MM.1S (cell line): Measurements from ENCODE around the gene OLFML2B.

Source experiments
- CTCF ChIP-seq: fragments of 300-600 bp; sonication (generic); IDR thresholded peaks from 2 replicates; pipeline ENCODE4 v1.5.1; 2016; ENCODE audit warnings: antibody characterized with exemption, low read length, mixed read lengths
- EZH2 ChIP-seq: fragments of 300-600 bp; sonication (generic); optimal IDR thresholded peaks from 2 replicates; pipeline ENCODE3; 2017; ENCODE audit warnings: low read depth, mild to moderate bottlenecking, antibody characterized with exemption, low read length, mixed read lengths

GRCh38 chr1:161985301-161985822 lies 38.3 kb downstream of the OLFML2B start:
- TF ChIP-seq CTCF (no peak), EZH2 (no peak)
